ENCODE data around the gene HECTD1.
"Not testable (repeated sequence)": the region's sequence is repeated elsewhere in the genome, so short reads cannot be mapped to it uniquely, and the experiment has no call there.

Gene HECTD1

DNA sequence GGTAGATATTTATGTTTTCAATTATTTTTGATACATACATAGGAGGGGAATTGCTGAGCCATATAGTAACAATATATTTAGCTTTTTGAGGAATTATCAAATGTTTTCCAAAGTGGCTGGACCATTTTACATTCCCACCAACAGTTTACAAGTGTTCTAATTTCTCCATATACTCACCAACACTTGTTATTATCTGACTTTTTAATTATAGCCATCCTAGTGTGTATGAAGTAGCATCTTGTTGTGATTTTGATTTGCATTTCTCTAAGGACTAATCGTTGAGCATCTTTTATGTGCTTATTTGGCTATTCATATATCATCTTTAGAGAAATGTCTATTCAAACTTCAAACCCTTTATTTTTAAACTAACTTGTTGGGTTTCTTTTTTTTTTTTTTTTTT, 17.2 kb upstream of the HECTD1 start:
- DNase-seq = no peak

GRCh38 chr14:31223331-31223730, 15.7 kb upstream of the HECTD1 start:
- DNase-seq = no peak

DNA sequence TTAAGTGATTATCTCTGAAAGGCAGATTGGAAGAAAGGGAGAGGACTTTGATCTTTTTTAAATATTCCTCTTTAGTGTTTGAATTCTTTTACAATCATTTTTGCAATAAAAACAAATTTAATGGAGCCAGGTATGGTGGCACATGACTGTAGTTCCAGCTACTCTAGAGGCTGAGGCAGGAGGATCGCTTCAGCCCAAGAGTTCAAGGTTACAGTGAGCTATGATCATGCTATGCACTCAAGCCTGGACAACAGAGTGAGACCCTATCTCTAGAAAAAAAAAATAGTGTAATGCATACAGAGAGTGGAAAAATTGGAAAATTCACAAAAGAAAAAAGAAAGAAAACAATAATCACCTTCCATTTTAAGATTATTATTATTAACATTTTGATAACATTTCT, 15.2 kb upstream of the HECTD1 start:
- no peak for DNase-seq

- DNase-seq = no peak
Measured at GRCh38 chr14:31221266-31221665, 13.7 kb upstream of the HECTD1 start.

DNA sequence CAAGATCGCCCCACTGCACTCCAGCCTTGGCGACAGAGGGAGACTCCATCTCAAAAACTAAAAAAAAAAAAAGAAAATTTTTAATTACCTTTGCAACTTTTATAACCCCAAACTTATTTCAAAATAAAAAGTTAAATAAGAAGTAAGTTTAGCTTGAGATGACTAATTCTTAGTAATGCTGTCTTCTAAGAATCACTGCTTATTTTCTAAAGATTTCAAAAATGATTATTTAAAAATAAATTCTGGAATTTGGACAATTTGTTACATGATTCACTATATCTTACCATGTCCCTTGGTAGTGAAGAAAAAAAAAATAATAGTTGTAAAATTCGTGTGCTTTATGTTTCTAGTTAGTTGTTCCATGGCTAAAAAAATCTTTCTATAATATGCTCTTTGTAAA, 11.6 kb upstream of the HECTD1 start:
- DNase-seq = no peak

GRCh38 chr14:31216359-31216758, 8.8 kb upstream of the HECTD1 start:
- DNase-seq = no peak

- DNase-seq = no peak
Measured at GRCh38 chr14:31212893-31213292, 5.3 kb upstream of the HECTD1 start.

- DNase-seq = no peak
Measured at GRCh38 chr14:31209605-31210004, 2.0 kb upstream of the HECTD1 start.

DNA sequence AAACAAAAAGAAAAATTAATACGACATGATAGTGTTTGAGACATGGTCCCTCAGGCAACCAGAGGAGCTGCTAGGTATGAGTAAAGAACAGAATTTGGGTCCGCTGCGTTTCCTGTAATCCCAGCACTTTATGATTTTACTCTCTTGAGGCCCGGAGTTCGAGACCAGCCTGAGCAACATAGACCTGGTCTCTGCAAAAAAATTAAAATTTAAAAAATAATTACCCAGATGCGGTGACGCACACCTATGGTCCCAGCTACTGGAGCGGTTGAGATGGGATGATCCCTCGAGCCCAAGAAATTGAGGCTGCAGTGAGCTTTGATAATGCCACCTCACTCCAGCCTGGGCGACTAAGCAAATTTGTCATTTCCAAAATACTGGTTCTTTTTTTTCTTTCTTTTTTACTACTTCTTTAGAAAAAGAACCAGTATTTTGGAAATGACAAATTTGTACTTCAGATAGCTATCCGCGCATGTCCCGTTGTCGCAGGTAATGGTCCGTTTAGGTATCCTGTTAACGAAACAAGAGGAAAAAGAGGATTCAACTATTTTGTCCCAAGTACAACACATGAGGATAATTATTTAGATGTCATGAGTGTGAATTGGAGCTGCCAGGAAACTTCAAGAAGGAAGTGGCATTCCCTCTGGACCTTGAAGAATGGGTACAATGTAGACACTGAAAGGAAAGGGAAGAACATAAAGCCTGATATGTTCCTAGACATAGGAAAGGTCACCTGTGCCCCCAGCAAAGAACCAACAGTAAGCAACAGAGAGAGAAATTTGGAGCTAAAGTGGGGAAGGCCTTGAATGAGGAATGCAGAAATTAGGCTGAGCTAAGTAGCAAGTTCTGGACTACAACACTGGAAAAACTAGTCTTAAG, 1.2 kb upstream of the HECTD1 start:
- no peak for DNase-seq

DNA sequence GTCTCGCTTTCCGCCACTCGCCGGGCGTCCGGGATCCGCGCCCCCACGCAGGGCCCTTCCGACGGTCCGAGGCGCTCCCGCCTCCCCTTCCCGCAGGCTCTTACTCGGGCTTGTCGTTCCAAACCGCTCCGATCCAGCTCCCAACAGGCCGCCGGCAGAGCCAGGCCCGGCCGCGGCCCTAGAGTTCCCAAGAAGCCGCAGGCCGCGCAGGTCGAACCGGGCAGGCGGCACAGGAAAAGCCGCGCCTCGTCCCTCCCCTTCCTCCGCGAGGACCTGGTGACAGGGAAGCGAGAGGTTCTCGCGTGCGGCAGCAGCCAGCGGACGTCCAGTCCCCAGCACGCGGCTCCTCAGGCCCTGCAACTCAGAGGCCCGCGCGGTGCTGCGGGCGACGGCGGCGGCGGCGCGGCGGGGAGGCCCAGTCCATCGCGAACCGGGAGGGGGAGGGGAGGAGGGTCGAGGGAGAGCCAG, 272 bp downstream of the HECTD1 start:
- peak in 1 of 2 experiments; percentile 85 for DNase-seq

- DNase-seq = peak; percentile 7 to 30
Measured at GRCh38 chr14:31206536-31207286, 882 bp downstream of the HECTD1 start.

- DNase-seq = peak in 1 of 2 experiments; percentile 49
Measured at GRCh38 chr14:31205681-31206535, 1.7 kb downstream of the HECTD1 start.

GRCh38 chr14:31204593-31205534, 2.7 kb downstream of the HECTD1 start:
- DNase-seq = no peak

- not testable (repeated sequence) for DNase-seq
Measured at GRCh38 chr14:31203899-31204592, 3.5 kb downstream of the HECTD1 start.

DNA sequence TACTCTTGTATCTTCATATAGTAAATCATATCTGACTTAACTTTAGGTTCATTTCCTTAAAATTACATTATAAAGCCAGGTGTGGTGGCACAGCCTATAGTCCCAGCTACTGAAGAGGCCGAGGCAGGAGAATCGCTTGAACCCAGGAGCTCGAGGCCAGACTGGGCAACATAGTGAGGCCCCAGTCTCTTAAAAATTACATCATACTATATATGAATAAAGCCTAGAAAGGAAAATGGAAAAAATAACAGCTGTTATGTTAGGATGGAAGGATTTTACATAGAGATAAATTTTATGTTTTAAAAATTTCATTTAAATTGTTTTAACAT, 4.2 kb downstream of the HECTD1 start:
- DNase-seq = no peak

- no peak for DNase-seq
Measured at GRCh38 chr14:31201111-31201510, 6.5 kb downstream of the HECTD1 start.

- no peak for DNase-seq
Measured at GRCh38 chr14:31200702-31200990, 6.9 kb downstream of the HECTD1 start.

- DNase-seq = no peak
Measured at GRCh38 chr14:31197671-31198070, 9.9 kb downstream of the HECTD1 start.

DNA sequence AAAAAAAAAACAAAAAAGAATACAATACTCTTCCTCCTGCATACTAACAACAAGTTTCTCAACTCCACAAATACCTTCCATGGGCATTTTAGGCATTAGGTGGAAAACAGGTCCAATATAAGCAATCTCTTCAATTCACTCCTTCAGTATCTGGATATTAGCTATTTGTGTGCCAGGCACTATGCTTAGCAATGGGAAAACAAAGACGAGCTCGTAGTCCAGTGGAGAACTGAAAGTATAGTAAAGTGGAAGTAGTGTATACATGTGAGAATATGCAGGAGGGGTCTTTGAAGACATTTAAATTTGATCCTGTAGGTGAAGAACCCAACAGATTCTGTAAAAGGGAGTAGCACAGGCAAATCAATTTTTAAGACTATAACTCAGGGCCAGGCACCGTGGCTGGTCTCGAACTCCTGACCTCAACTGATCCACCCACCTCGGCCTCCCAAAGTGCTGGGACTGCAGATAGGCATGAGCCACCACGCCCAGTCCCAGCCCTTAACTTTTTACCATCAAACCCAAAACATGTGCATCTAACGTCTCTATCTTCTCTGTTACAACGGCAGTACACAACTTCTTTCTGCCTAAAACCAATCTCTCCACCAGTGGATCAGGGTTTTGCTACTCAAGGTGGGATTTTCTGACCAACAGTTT, 10.6 kb downstream of the HECTD1 start:
- no peak for DNase-seq

DNA sequence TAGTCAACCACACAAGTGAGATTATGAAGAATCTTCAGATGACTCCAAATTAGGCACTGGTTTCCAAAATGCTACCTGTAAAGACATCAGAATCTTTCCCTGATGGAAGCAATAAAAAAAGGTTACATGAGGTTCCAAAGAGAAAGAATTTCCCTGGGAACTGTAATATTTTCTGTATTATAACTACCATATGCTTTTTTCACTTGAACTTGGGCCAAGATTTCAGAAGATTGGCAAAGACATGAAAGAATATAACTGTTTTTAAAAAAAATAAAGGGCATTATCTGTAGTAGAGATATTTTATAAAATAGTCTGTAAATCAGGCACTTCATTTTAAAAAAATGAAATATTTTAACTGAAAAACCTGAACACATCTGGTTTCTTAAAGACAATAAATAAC, 12.9 kb downstream of the HECTD1 start:
- no peak for DNase-seq

- DNase-seq = no peak
Measured at GRCh38 chr14:31194095-31194494, 13.5 kb downstream of the HECTD1 start.

Data from NCI-H187 (cell line).